ENCODE data around the gene GNAS.

GRCh38 chr20:58926802-58927489 is 74.4 kb downstream of the GNAS start:
- no peak for TF ChIP-seq CTCF (IDR thresholded peaks at IDR 0.05)
- TF ChIP-seq POLR2A (IDR thresholded peaks at IDR 0.05), result no peak
